Activated CD4-positive, alpha-beta T cell treated with anti-CD3 and anti-CD28 coated beads for 24 hours (primary cell): ENCODE measurements around the gene SLC39A2.
"Not testable (repeated sequence)": the region's sequence is repeated elsewhere in the genome, so short reads cannot be mapped to it uniquely, and the experiment has no call there.

ENCODE experiments used
- DNase-seq, 2 donors: peaks; one replicate each; pipeline ENCODE4 v3.0.0-alpha.2; 2020; ENCODE audit warnings: low read depth in 2 of 2

The SLC39A2 gene

DNA sequence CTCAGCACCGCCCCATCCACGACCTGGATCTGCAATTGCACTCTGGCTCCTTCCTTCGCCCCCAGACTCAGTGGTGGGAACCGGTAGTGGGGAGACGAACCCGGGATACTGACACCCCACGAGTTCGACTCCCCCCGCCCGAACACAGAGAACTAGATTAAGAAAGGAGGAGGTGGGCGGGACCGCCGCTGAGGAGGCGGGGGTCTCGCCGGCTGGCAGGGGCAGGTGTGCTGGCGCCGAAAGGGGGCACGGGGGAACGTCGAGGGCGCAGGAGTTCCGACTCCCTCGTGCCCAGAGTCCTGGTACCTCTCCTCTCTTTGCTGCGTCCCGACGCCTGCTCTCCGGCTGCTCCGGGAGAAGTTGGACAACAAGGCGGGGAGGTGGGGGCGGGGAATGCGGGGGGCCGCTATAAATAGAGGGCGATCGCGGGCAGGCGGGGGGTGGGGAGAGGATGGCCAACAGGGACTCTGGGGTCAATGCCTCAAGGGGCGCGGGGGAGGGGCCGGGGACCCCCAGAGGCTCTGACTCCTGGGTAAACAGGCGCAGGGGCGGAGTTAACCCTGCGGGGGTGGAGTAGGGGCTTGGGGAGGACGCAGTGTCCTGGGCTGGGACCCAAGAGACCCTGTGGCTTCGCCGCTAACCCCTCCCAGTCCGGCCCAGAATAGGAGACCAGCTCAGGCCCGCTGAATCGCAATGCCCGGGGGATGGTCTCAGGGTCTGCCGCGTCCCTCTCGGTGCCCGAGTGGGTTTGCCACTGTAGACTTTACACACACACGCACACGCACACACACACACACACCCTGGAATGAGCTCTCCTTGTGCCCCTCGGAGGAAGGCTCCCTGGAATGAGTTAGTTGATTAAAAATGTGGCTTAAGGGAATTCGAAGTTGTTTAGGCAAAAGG is 26.5 kb downstream of the SLC39A2 start:
- DNase-seq = peak in 1 of 2 donors; percentile 10

DNA sequence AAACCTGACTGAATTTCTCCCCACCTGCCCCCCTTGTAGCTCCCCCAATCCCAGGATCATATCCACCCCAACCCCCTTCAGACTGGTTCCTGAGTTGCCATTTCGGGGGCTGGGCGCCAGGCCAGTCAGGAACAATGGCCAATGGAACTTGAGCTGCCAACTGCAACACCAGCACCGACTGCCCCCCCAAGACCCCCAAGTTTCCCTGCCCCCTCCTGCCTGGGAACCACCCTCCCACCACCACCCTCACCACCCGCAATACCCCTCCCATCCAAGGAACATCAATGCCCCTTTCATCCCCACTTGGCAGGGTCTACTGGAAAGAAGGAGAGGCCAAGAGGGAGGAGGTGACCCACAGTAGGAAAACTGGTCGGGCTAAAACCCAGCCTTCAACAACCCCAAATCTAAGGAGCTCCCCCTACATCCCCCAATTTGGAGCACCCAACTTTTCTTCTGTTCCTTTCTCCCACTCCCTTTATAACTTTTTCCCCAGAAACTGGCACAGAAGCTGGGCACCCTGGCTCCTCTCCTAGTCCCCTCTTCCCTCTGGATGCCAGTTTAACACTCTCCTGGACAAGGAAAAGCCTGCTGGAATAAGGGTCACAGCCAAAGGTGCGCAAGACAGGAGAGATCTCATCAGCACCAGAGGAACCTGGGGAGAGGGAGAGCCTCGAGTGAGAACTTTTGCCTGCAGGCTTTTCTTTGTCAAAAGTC is 27.3 kb downstream of the SLC39A2 start:
- DNase-seq = no peak

DNA sequence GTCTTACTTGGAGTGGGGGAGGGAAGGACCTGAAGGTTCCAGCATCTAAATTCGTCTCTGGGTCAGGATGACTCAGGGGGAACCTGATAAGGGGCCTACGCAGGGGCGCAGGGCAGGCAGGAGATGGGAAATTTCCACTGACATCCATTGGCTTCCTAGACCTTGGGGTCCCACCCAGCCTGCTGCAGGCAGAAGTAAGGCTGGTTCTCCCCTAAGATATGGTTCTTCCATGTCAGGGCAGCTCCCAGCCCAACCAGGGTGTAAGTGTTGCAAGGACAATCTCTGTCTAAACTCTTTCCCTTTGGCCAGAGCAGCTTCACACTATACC is 27.9 kb downstream of the SLC39A2 start:
- no peak for DNase-seq

DNA sequence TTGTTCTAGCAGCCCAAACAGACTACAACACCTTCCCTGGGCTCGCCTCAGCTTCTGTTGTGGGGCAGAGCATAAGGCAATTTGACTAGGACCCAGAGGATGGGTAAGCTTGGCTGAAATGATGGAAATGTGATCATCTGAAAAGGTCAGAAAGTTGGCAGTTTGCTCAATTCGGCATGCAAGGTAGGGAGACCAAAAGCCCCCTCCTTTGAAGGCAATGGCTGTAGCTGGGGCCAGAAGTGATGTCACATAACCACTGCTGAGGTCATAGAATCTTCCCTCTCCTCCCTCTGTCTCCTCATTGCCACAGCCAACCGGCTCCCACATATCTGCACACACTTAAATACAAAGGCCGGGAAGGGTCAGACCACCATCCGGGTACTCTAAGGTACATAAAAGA is 30.8 kb downstream of the SLC39A2 start, which contains the start of gene TPPP2:
TSS of gene TPPP2 (plus strand) at position 301 of the 400 bp plus-strand sequence. CDS start 365 bp downstream, outside the sequence.
- no peak for DNase-seq

DNA sequence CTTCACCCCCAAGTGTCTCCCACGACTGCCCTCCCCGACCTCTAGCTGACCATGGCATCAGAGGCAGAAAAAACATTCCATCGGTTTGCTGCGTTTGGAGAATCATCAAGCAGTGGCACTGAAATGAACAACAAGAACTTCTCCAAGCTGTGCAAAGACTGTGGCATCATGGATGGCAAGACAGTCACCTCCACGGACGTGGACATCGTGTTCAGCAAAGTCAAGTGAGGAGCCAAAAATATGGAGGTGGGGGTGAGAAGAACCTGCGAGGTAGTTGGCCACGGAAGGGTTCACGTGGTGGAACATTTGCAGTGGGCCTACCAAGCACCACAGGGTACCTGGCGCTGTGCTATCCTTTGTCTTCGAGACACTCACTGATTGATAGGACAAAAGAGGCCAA is 31.4 kb downstream of the SLC39A2 start:
- DNase-seq = no peak

DNA sequence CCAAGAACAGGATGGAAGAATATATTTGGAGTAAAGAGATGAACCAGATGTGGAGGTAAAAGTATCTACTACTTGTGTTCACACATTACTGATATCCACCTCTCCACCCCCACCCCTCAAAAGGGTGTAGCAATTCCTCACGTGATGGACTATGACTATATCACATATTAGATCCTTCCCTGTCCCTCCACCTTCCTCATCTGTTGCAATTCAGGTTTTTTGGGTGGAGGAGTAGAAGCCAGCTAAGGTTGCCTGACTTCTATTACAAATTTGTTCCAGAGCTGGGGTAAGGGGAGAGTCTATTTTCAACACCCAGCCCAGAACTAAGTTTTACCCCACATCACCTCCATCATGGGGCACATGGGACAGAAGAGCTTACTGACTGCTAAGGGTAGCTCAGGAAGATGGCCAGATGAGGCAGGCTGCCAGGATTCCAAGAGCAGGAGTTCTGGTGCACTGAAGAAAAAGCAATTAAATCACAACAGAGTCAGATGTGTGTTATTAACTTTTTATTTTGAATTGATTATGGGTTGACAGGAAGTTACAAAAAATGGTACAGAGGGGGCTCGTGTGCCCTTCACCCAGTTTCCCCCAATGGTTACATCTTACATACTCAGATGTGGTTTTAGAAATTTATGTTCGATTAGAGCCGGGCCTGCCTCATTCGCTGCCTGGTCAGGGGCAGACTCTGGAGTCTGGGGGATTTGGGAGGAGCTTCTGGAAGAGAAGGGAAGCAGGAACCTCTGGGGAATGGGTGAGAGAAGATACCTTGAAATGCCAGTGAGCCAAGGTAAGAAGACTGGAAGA is 33.4 kb downstream of the SLC39A2 start:
- DNase-seq = no peak

DNA sequence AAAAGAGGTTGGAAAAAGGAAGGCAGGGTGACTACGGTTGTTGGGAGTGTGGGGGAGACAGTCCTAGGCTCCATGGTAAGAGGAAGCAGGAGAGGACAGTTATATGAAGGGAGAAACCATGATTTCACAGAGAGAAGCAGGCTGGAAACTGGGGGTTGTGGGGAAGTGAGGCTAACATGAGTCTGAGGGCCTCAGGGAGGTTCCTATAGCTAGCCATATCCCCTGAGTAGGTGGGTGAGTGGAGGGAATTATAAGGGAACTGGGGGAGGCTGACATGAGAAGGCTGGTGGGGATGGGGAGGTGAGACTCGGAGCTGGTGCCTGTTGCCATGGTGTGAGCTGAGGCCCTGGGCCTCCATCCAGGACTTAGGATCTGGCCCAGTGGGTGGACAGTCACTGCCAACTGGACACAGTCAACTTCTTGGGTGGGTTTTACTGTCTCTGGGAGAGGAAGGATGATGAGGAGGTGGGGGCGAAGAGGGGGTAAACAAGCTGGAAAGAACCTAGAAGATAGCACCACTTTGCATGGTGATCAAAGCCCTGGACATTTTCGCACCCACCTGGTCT is 34.1 kb downstream of the SLC39A2 start:
- no peak for DNase-seq

DNA sequence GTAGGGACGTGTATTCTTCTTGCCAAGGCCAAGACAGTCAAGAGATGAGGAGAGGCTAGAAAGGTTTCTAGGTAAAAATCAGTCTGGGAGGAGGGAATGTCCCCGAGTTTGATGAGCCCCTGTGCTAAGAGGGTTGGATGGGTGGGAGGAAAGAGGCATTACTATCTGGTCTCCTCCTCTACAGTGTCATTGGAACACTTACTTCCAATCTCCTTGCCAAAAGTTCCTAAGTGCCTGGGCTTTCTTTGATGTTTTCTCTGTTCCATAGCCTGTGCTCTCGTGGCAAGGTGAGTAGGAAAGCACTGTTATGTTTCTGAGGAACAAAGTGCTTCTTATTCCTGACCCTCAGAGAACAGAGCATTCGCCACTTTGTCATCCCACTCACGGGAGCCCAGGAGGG is 35.6 kb downstream of the SLC39A2 start, which contains the start of gene RNASE13:
TSS of gene RNASE13 (minus strand) at position 101 of the 400 bp plus-strand sequence. CDS start 519 bp downstream, outside the sequence.
- no peak for DNase-seq

DNA sequence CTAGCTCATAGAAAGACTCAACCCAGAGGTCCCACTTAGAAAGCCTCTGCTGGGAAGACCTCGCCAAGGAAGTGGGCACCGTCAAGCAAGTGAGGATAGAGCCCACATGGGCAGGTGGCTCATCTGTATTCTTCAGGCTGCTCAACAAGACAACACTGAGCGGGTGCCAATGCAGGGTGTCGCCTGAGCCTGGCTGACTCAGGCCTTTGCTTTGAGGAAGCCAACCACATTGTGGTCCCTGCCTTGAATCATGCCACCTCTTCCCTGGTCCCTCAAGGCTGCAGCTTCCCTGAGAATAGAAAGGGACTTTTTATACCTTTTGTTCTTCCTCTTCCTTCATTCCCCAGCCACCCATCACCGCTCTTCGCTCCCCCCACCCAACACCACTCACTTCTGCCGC is 37.7 kb downstream of the SLC39A2 start:
- DNase-seq = no peak

DNA sequence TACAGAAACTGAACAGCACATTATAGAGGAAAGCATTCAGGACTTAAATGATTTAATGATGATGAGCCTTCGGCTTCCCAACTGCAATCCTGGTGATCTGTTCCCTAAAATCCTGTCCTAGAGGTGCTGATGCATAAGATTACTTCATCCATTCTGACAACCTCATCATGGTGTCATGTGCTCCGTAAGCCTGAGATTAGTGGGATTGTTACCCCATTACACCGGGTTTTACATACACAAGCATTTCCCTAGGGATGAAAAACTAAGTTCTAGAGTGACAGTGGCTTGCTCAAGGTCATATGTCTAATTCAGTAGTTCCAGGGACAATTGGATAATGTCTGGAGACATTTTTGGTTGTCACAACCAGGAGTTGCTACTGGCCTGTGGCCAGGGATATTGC is 38.1 kb downstream of the SLC39A2 start:
- DNase-seq = no peak

DNA sequence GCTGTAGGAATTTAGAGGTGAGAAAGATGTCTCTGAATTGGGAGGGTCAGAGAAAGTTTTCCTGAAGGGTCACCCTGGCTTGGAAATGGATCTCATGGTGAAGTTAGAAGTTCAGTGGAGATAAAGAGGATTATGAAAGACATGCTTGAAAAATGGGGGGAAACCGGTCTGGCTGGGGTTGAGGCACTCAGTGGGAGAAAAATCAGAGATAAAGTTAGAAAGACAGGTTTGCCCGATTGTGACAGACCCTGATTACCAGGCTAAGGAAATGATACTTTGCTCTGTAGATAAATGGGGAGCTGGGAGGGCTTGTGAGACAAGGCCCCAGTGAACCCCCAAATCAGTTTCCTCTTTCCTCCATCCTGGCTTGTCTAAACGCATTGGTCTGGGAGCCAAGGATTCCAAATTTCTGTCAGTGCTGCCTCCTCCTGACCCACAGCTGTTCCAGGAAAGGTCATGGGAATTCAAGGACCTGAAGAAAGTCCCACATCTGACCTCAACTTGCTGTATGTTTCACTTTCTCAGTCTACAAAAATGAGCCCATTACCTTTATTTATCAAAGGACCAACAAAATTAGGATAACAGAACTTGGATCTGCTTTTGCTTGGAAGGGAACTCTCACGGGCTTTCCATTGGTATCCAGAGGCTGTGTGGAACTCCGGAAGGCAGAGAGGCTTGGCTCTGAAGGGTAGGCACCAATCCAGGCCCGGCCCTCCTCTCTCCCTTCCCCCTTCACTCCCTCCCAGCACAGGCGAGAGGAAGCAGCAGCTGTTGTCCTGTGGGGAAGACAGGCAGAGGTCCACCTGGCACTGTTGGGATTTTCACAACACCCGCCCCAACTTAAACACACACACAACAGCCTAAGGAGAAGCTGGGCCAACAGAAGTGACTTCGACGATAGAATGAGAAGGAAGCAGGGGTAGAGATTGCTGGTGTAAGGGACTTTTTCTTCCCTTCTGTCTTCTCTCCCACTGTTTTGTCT is 39.6 kb downstream of the SLC39A2 start:
- DNase-seq = no peak

DNA sequence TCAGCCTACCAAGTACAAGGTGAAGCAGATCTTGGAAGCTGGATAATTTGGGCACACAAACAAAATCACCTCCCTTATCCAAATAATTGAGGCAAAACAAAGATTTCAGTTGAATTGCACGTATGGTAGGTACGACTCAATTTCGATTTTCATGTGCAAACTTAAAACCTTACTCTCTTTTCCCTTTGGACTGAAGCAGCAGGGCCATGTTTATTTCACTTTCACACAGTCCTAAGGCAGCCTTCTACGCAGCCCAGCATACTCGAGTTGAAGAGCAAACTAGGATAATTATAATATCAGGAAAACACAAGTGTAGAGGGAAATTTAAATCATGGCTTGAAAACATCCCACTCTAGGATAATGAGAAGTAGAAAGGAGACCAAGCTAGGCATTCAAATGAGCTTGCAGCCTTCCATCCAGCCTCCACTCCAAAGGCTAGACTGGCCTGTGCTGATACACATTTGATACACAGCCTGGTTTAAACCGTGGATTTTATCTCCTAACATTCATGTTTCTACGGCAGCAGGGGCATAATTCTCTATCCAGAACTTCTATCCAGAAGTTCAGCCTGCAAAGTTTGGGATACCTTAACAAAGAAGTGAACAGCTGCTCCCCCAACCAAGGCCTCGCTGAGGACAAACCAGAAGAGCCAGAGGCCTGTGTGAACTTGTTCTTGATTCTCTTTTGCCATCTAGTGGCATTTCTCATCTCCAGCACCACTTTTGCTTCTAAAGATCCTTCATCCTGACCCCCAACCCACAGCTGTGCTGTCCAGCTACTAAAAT is 40.7 kb downstream of the SLC39A2 start:
- DNase-seq = no peak

DNA sequence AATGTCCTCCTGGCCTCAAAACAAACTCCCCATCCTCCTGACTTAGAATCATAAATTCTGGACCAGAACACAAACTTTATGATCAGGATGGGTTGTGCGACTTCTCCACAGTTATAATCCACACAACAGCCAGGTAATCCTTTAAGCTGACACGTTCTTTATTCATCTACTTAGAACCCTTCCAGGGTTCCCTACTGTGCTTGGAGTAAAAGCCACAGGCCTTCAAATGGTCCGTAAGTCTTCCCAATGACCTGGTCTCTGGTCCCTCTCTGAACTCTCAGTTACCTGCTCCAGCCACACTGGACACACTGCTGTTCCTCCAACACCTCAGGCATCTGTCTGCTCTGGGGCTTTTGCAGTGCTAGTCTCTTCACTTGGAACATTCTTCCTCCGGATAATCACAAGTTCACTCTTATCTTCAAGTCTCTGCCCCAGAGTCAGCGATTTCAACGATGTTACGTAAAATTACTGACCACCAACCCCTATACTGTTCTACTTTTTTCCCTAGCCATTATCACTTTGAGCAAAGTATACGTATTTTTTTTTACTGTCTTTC is 41.4 kb downstream of the SLC39A2 start:
- DNase-seq = no peak

DNA sequence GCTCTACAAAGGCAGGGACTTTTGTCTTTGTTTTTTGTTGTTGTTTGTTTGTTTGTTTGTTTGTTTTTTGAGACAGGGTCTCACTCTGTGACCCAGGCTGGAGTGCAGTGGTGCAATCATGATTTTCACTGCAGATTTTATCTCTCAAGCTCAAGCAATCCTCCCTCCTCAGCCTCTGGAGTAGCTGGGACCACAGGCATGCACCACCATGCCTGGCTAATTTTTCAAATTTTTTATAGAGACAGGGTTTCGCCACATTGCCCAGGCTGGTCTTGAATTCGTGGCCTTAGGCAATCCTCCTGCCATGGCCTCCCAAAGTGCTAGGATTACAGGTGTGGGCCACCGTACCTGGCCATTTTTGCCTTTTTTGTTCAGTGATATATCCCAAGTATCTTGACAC is 41.8 kb downstream of the SLC39A2 start:
- DNase-seq = not testable (repeated sequence)

DNA sequence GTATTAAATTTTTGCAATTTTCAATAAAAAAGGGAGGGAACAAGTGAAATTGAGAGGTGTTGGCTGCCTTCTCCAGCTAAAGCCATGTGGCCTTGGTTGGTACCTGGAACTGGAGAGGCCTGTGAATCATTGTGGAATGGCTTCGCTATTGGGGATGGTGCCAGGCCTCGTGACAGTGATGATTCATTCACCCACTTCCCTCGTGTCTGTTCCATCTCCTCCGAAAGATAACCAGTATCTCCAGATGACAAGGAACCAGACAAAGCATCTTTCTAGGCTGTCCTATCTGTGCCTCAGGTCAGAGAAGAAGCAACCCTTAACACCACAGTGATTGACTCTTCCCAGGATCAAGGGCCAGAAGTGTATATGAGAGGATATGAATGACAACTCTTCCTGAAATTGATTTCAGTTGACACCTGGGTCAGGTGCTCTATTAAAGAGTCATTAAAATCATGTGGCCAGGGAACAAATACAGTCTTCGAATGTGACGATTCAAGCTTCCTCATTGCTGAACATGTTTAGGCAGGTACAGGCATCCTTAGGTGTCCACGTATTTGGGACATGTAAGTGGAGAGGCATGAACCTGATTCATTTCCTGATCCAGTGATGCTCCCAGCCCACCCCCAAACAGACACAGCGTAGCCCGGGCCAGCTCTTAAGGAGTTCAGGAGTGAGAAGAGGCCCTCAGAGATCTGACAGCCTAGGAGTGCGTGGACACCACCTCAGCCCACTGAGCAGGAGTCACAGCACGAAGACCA is 42.8 kb downstream of the SLC39A2 start, which contains the start of gene RNASE7:
TSS of gene RNASE7 (plus strand) at position 687 of the 758 bp plus-strand sequence. CDS start 631 bp downstream, outside the sequence.
- no peak for DNase-seq

DNA sequence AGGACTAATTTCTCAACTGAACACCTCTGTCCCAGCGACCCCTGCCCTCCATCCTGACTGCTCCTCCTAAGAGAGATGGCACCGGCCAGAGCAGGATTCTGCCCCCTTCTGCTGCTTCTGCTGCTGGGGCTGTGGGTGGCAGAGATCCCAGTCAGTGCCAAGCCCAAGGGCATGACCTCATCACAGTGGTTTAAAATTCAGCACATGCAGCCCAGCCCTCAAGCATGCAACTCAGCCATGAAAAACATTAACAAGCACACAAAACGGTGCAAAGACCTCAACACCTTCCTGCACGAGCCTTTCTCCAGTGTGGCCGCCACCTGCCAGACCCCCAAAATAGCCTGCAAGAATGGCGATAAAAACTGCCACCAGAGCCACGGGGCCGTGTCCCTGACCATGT is 43.8 kb downstream of the SLC39A2 start:
- no peak for DNase-seq

DNA sequence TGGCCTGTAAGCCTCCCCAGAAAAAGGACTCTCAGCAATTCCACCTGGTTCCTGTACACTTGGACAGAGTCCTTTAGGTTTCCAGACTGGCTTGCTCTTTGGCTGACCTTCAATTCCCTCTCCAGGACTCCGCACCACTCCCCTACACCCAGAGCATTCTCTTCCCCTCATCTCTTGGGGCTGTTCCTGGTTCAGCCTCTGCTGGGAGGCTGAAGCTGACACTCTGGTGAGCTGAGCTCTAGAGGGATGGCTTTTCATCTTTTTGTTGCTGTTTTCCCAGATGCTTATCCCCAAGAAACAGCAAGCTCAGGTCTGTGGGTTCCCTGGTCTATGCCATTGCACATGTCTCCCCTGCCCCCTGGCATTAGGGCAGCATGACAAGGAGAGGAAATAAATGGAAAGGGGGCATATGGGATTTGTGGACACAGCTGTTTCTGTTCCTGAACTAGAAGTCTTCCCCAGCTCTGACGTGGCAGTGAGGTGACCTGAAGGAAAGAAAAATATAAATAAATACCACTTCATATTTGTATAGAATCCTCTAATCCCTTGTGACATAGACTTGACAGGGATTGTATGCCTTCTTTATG is 44.4 kb downstream of the SLC39A2 start:
- DNase-seq = no peak

DNA sequence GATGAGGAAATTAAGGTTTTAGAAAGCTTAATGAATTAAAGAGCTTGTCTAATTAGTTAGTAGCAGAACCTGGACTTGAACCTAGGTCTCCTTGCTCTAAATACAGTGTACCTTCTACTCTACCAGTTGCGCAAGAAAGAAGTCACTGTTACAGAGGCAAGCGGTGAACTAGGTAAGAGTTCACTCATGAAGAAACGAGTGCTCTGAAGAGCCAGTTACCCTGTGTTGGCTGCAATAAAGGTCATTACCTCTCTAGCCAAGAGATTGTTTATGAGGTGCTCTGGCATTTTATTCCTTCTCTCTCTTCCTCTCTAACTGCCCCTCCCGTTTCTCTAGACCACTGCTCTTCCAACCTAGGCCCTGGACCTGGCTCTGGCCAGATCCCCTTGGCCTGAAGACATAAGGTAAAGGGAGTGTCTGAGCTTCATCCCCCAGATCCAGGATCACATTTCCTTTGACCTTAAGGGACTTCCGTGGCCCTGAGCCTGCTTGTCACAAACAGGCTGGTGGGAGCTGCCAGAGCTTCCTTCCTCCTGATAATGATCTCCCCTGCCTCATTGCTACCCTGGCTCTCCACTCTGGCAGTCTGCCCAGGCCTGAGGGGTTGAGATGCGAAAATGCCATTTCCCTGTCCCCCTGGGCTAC is 45.0 kb downstream of the SLC39A2 start:
- no peak for DNase-seq
